ENCODE measurements around the gene THSD8.
A peak's percentile ranks its signal among the peaks of the same experiment; 100 is the strongest.
"Not testable (repeated sequence)": the region's sequence is repeated elsewhere in the genome, so short reads cannot be mapped to it uniquely, and the experiment has no call there.

The THSD8 gene

DNA sequence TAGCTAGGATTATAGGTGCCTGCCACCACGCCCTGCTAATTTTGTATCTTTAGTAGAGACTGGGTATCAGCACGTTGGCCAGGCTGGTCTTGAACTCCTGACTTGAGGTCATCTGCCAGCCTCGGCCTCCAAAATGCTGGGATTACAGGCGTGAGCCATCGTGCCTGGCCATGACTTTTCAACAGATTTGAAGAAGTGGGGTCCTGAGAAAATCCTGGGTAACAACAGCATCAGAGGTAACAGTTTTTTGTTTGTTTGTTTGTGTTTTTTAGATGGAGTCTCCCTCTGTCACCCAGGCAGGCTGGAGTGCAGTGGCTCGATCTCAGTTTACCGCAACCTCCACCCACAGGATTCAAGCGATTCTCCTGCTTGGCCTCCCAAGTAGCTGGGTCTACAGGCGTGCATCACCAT is 6.9 kb upstream of the THSD8 start:
- no peak for DNase-seq
- H3K27ac ChIP-seq (ENCODE audit: low read length) = no peak overlapping the region
- TF ChIP-seq EZH2 (optimal IDR thresholded peaks at IDR 0.05; ENCODE audit: low read depth, low read length) (no peak), EZH2phosphoT487 (IDR thresholded peaks at IDR 0.05; ENCODE audit: low read length) (no peak)
- TF ChIP-seq, protein P1, sequence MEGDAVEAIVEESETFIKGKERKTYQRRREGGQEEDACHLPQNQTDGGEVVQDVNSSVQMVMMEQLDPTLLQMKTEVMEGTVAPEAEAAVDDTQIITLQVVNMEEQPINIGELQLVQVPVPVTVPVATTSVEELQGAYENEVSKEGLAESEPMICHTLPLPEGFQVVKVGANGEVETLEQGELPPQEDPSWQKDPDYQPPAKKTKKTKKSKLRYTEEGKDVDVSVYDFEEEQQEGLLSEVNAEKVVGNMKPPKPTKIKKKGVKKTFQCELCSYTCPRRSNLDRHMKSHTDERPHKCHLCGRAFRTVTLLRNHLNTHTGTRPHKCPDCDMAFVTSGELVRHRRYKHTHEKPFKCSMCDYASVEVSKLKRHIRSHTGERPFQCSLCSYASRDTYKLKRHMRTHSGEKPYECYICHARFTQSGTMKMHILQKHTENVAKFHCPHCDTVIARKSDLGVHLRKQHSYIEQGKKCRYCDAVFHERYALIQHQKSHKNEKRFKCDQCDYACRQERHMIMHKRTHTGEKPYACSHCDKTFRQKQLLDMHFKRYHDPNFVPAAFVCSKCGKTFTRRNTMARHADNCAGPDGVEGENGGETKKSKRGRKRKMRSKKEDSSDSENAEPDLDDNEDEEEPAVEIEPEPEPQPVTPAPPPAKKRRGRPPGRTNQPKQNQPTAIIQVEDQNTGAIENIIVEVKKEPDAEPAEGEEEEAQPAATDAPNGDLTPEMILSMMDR (IDR thresholded peaks at IDR 0.05; ENCODE audit: low read length) = no peak
- H3K27me3 ChIP-seq (replicated peaks; ENCODE audit: insufficient read depth, low read length) = no peaks in the 10 kb centered on the region
- H3K4me3 ChIP-seq (ENCODE audit: low read length) = no peak overlapping the region
- no peak overlapping the region for H3K9ac ChIP-seq (ENCODE audit: low read length)
- H3K79me2 ChIP-seq (ENCODE audit: low read length) = peaks cover 15% of the 10 kb centered on the region
- H3K4me1 ChIP-seq (ENCODE audit: low read length) = peaks cover 17% of the 10 kb centered on the region
- H3K4me2 ChIP-seq (ENCODE audit: low read depth, low read length) = no peak overlapping the region
- no peaks in the 10 kb centered on the region for H3K9me2 ChIP-seq (replicated peaks; ENCODE audit: insufficient read depth, low read length)
- H4K20me1 ChIP-seq (ENCODE audit: insufficient read depth, low read length) = no peaks in the 10 kb centered on the region
- H3F3A ChIP-seq (ENCODE audit: insufficient read depth, low read length) = peaks cover 36% of the 10 kb centered on the region
- H2AFZ ChIP-seq (ENCODE audit: low read length) = no peak overlapping the region
- no peaks in the 10 kb centered on the region for H3K9me3 ChIP-seq (replicated peaks; ENCODE audit: insufficient read depth, low read length)
- H3K36me3 ChIP-seq (replicated peaks; ENCODE audit: insufficient read depth, low read length) = no peaks in the 10 kb centered on the region; the same call in 1 of the 2 replicates

DNA sequence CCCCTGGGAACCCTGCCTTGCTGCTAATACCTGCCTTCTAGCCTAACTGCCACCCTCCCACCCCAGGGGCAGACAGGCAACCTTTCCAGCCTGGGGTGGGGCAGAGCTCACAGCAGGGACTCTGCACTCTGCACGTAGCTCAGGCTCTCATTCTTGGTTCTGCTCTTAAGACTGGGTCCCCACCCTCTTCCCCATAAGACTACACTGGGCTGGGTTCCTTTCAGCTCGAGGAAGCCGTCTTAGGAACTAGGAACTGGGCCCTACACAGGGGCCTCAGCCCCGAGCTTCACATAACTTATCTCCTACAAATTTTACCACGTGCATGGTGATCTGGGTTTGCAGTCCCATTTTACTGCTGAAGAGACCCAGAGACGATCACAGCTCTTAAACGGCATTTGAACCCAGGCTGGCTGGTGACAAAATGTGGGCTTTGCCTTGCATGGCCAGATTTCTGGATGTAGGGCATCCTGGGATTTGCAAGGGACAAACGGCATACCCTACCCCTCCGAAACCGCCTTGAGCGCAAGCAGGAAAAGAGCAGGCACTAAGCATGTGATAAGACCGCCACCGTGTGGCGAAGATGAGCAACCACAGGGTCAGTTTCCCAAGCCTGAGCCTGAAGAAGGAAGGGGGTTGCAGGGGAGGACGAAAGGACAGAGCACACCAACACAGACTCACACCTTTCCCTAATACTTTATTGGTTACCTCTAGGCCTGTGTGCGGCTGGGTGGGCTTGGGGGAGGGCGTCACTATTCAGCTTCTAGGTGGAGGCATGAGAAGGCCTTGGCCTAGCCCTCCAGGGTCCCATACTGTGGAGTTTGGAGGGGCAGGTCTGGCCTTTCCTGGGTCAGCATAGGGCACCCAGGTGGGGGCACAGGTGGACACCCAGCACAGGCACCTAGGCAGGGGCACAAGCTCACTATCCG is 5.5 kb upstream of the THSD8 start:
- peaks cover 27% of the 10 kb centered on the region for H3F3A ChIP-seq (ENCODE audit: insufficient read depth, low read length)
- peak; percentile 67 for DNase-seq
- peaks cover 15% of the 10 kb centered on the region; the same call in 1 of the 2 replicates for H3K4me1 ChIP-seq (ENCODE audit: low read length)
- H3K27ac ChIP-seq (ENCODE audit: low read length) = no peak overlapping the region
- no peaks in the 10 kb centered on the region for H3K9me2 ChIP-seq (replicated peaks; ENCODE audit: insufficient read depth, low read length)
- no peaks in the 10 kb centered on the region for H3K27me3 ChIP-seq (replicated peaks; ENCODE audit: insufficient read depth, low read length)
- peaks cover 27% of the 10 kb centered on the region for H3K79me2 ChIP-seq (ENCODE audit: low read length)
- H3K9me3 ChIP-seq (replicated peaks; ENCODE audit: insufficient read depth, low read length) = no peaks in the 10 kb centered on the region
- peak overlapping the region; percentile 40; the same call in 1 of the 2 replicates for H3K4me2 ChIP-seq (ENCODE audit: low read depth, low read length)
- H3K9ac ChIP-seq (ENCODE audit: low read length) = no peak overlapping the region
- TF ChIP-seq, protein P1 (IDR thresholded peaks at IDR 0.05; ENCODE audit: low read length) = peak; percentile 95
- TF ChIP-seq EZH2 (optimal IDR thresholded peaks at IDR 0.05; ENCODE audit: low read depth, low read length) = no peak
- no peak overlapping the region for H3K4me3 ChIP-seq (ENCODE audit: low read length)
- H4K20me1 ChIP-seq (ENCODE audit: insufficient read depth, low read length) = no peaks in the 10 kb centered on the region
- H3K36me3 ChIP-seq (replicated peaks; ENCODE audit: insufficient read depth, low read length) = no peaks in the 10 kb centered on the region; the same call in 1 of the 2 replicates
- H2AFZ ChIP-seq (ENCODE audit: low read length) = no peak overlapping the region

DNA sequence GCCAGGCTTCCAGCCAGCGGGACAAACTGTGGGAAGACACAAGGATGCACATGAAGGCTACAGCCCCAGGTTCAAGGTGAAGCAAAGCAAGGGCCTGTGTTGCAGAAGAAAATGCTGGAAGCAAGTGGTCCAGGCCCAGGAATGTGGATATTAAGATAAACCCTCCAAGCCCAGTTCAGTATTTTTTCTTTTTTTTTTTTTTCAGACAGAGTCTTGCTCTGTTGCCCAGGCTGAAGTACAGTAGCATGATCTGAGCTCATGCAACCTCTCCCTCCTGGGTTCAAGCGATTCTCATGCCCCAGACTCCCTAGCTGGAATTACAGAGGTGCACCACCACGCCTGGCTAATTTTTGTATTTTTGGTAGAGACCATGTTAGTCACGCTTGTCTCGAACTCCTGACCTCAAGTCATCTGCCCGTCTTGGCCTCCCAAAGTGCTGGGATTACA is 4.7 kb upstream of the THSD8 start:
- TF ChIP-seq EZH2 (optimal IDR thresholded peaks at IDR 0.05; ENCODE audit: low read depth, low read length) (no peak), EZH2phosphoT487 (IDR thresholded peaks at IDR 0.05; ENCODE audit: low read length) (no peak)
- TF ChIP-seq, protein P1 (IDR thresholded peaks at IDR 0.05; ENCODE audit: low read length) = no peak
- Histone ChIP-seq H3K36me3 (replicated peaks; ENCODE audit: insufficient read depth, low read length) (no peaks in the 10 kb centered on the region; the same call in 1 of the 2 replicates), H3K9me3 (replicated peaks; ENCODE audit: insufficient read depth, low read length) (no peaks in the 10 kb centered on the region), H3K9me2 (replicated peaks; ENCODE audit: insufficient read depth, low read length) (no peaks in the 10 kb centered on the region), H3K4me3 (ENCODE audit: low read length) (no peak overlapping the region), H3K9ac (ENCODE audit: low read length) (no peak overlapping the region), H3K4me1 (ENCODE audit: low read length) (peaks cover 16% of the 10 kb centered on the region; the same call in 1 of the 2 replicates), H2AFZ (ENCODE audit: low read length) (no peak overlapping the region), H3K4me2 (ENCODE audit: low read depth, low read length) (no peak overlapping the region), H4K20me1 (ENCODE audit: insufficient read depth, low read length) (no peaks in the 10 kb centered on the region), H3K27ac (ENCODE audit: low read length) (no peak overlapping the region), H3K27me3 (replicated peaks; ENCODE audit: insufficient read depth, low read length) (no peaks in the 10 kb centered on the region), H3K79me2 (ENCODE audit: low read length) (peaks cover 24% of the 10 kb centered on the region), H3F3A (ENCODE audit: insufficient read depth, low read length) (peaks cover 19% of the 10 kb centered on the region)
- DNase-seq = no peak

DNA sequence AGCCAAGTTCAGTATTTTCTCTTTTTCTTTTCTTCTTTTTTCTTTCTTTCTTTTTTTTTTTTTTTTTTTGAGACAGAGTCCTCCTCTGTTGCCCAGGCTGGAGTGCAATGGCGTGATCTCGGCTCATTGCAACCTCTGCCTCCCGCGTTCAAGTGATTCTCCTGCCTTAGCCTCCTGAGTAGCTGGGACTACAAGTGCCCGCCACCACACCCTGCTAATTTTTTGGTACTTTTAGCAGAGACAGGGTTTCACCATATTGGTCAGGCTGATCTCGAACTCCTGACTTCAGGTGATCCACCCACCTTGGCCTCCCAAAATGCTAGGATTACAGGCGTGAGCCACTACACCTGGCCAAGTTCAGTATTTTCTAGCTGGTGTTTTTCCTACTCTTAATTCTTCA is 4.3 kb upstream of the THSD8 start:
- not testable (repeated sequence) for H3K27me3 ChIP-seq (replicated peaks; ENCODE audit: insufficient read depth, low read length); H3K4me3 ChIP-seq (ENCODE audit: low read length); H2AFZ ChIP-seq (ENCODE audit: low read length); H3K9me3 ChIP-seq (replicated peaks; ENCODE audit: insufficient read depth, low read length); H3K9me2 ChIP-seq (replicated peaks; ENCODE audit: insufficient read depth, low read length); H3K4me2 ChIP-seq (ENCODE audit: low read depth, low read length); H3K27ac ChIP-seq (ENCODE audit: low read length); DNase-seq; H4K20me1 ChIP-seq (ENCODE audit: insufficient read depth, low read length); H3K36me3 ChIP-seq (replicated peaks; ENCODE audit: insufficient read depth, low read length); H3K9ac ChIP-seq (ENCODE audit: low read length)
- H3F3A ChIP-seq (ENCODE audit: insufficient read depth, low read length) = peaks cover 15% of the 10 kb centered on the region
- peaks cover 19% of the 10 kb centered on the region for H3K79me2 ChIP-seq (ENCODE audit: low read length)
- peaks cover 20% of the 10 kb centered on the region for H3K4me1 ChIP-seq (ENCODE audit: low read length)
